OCI-LY1 (cell line): ENCODE data around the gene BNC1.

ENCODE experiments used
- H2AFZ ChIP-seq: fragments of 200-600 bp; sonication (generic), shearing (Covaris generic); 2 replicates; pipeline ENCODE4 v1.6.0; 2014; ENCODE audit warnings: antibody characterized with exemption, mild to moderate bottlenecking, low read length
- H3F3A ChIP-seq: fragments of 200-600 bp; sonication (generic), shearing (Covaris generic); 2 replicates; pipeline ENCODE4 v1.6.0; 2014; ENCODE audit warnings: mild to moderate bottlenecking, antibody characterized with exemption, low read length, moderate library complexity; ENCODE audit not compliant: insufficient read depth
- H3K27ac ChIP-seq: fragments of 200-600 bp; sonication (generic); 2 replicates; pipeline ENCODE4 v1.5.1; 2014; ENCODE audit warnings: low read length, mixed run types, mild to moderate bottlenecking, low read depth; ENCODE audit not compliant: poor library complexity, severe bottlenecking
- H3K27me3 ChIP-seq: fragments of 200-600 bp; sonication (generic); 2 replicates; pipeline ENCODE4 v1.6.0; 2014; ENCODE audit warnings: antibody characterized with exemption, mild to moderate bottlenecking, low read length, moderate library complexity; ENCODE audit not compliant: insufficient read depth
- H3K36me3 ChIP-seq: fragments of 200-600 bp; sonication (generic); 2 replicates; pipeline ENCODE4 v1.6.1; 2014; ENCODE audit warnings: mild to moderate bottlenecking, antibody characterized with exemption, low read length, moderate library complexity, mixed read lengths; ENCODE audit not compliant: insufficient read depth
- H3K4me1 ChIP-seq: fragments of 200-600 bp; sonication (generic); 2 replicates; pipeline ENCODE4 v1.5.1; 2014; ENCODE audit warnings: mild to moderate bottlenecking, low read length, moderate library complexity; ENCODE audit not compliant: insufficient read depth, severe bottlenecking
- H3K4me2 ChIP-seq: fragments of 200-600 bp; sonication (generic), shearing (Covaris generic); 2 replicates; pipeline ENCODE4 v1.6.1; 2014; ENCODE audit warnings: low read length
- H3K4me3 ChIP-seq: fragments of 200-600 bp; sonication (generic); 2 replicates; pipeline ENCODE4 v1.5.1; 2014; ENCODE audit warnings: low read length, low read depth, mild to moderate bottlenecking, mixed read lengths; ENCODE audit not compliant: poor library complexity, severe bottlenecking
- H3K79me2 ChIP-seq: fragments of 200-600 bp; shearing (Covaris generic); 2 replicates; pipeline ENCODE4 v1.6.1; 2016; ENCODE audit warnings: mixed run types, low read length, mixed read lengths; ENCODE audit not compliant: insufficient read depth
- H3K9ac ChIP-seq: fragments of 200-600 bp; sonication (generic), shearing (Covaris generic); 2 replicates; pipeline ENCODE4 v1.6.1; 2014; ENCODE audit warnings: mild to moderate bottlenecking, low read length, mixed read lengths
- H3K9me2 ChIP-seq: fragments of 200-600 bp; sonication (generic), shearing (Covaris generic); 2 replicates; pipeline ENCODE4 v1.6.1; 2014; ENCODE audit warnings: low read depth, mild to moderate bottlenecking, low read length, mixed read lengths
- H3K9me3 ChIP-seq: fragments of 200-600 bp; shearing (Covaris generic); 2 replicates; pipeline ENCODE4 v1.6.1; 2014; ENCODE audit warnings: low read length, mixed read lengths
- H4K20me1 ChIP-seq: fragments of 200-600 bp; sonication (generic), shearing (Covaris generic); 2 replicates; pipeline ENCODE4 v1.6.0; 2016; ENCODE audit warnings: mild to moderate bottlenecking, low read length; ENCODE audit not compliant: insufficient read depth
- CTCF ChIP-seq: fragments of 200-600 bp; sonication (generic), shearing (Covaris generic); IDR thresholded peaks from 2 replicates; pipeline ENCODE4 v1.5.1; 2017; ENCODE audit warnings: mild to moderate bottlenecking, antibody characterized with exemption, low read length, moderate library complexity, mixed read lengths
- EZH2 ChIP-seq: fragments of 200-600 bp; sonication (generic), shearing (Covaris generic); IDR thresholded peaks from 2 replicates; pipeline ENCODE4 v1.8.0; 2017; ENCODE audit warnings: borderline replicate concordance, mixed run types, mild to moderate bottlenecking, antibody characterized with exemption, low read length, moderate library complexity, mixed read lengths

Gene BNC1

GRCh38 chr15:83318861-83319415, 34.5 kb upstream of the BNC1 start:
- Histone ChIP-seq H3K4me1 (no peaks in the 10 kb centered on the region), H4K20me1 (no peaks in the 10 kb centered on the region), H3K4me3 (no peak overlapping the region), H3K27ac (no peak overlapping the region), H3K9me3 (no peaks in the 10 kb centered on the region), H3K4me2 (no peak overlapping the region), H3K79me2 (no peaks in the 10 kb centered on the region), H3F3A (no peaks in the 10 kb centered on the region), H3K9me2 (no peaks in the 10 kb centered on the region), H3K9ac (no peak overlapping the region), H3K36me3 (no peaks in the 10 kb centered on the region), H2AFZ (no peak overlapping the region), H3K27me3 (no peaks in the 10 kb centered on the region)
- TF ChIP-seq EZH2 (no peak), CTCF (no peak)

GRCh38 chr15:83318036-83318435, 33.6 kb upstream of the BNC1 start:
- Histone ChIP-seq H3K9ac (no peak overlapping the region), H3K27ac (no peak overlapping the region), H3K9me2 (no peaks in the 10 kb centered on the region), H3F3A (no peaks in the 10 kb centered on the region), H3K4me2 (no peak overlapping the region), H3K79me2 (no peaks in the 10 kb centered on the region), H4K20me1 (no peaks in the 10 kb centered on the region), H2AFZ (no peak overlapping the region), H3K36me3 (no peaks in the 10 kb centered on the region), H3K27me3 (no peaks in the 10 kb centered on the region), H3K4me3 (no peak overlapping the region), H3K9me3 (no peaks in the 10 kb centered on the region), H3K4me1 (no peaks in the 10 kb centered on the region)
- TF ChIP-seq CTCF = no peak
- no peak for TF ChIP-seq EZH2

- H3K79me2 ChIP-seq = no peaks in the 10 kb centered on the region
- no peak for TF ChIP-seq CTCF
- no peak for TF ChIP-seq EZH2
- H3K9me2 ChIP-seq = no peaks in the 10 kb centered on the region
- H3K9ac ChIP-seq = no peak overlapping the region
- H3K4me3 ChIP-seq = no peak overlapping the region
- no peaks in the 10 kb centered on the region for H3K36me3 ChIP-seq
- no peaks in the 10 kb centered on the region for H3F3A ChIP-seq
- H4K20me1 ChIP-seq = no peaks in the 10 kb centered on the region
- H3K27ac ChIP-seq = no peak overlapping the region
- H3K27me3 ChIP-seq = no peaks in the 10 kb centered on the region
- H3K4me1 ChIP-seq = no peaks in the 10 kb centered on the region
- no peaks in the 10 kb centered on the region for H3K9me3 ChIP-seq
- no peak overlapping the region for H2AFZ ChIP-seq
- H3K4me2 ChIP-seq = no peak overlapping the region
Measured at GRCh38 chr15:83312071-83312470, 27.6 kb upstream of the BNC1 start.
